Measurements from ENCODE around the gene ACOX1. TPM values are rescaled to one million over a fixed set of nuclear protein-coding genes. Genes with fewer than 3 reads are reported as not detected.
A peak's percentile ranks its signal among the peaks of the same experiment; 100 is the strongest.

The ACOX1 gene
- total RNA-seq, 2 experiments from 2014 or later, result 26.3 to 26.9 TPM

- Mint-ChIP-seq H3K36me3 (peaks cover 14% of the 10 kb centered on the region), H3K4me1 (peaks cover 13% of the 10 kb centered on the region), H3K27me3 (no peaks in the 10 kb centered on the region), H3K9me3 (no peaks in the 10 kb centered on the region), H3K27ac (no peak overlapping the region), H3K4me3 (no peak overlapping the region)
- no peak for DNase-seq
These were observed 78.1 kb downstream of the ACOX1 start for GRCh38 chr17:75900691-75901533.

DNA sequence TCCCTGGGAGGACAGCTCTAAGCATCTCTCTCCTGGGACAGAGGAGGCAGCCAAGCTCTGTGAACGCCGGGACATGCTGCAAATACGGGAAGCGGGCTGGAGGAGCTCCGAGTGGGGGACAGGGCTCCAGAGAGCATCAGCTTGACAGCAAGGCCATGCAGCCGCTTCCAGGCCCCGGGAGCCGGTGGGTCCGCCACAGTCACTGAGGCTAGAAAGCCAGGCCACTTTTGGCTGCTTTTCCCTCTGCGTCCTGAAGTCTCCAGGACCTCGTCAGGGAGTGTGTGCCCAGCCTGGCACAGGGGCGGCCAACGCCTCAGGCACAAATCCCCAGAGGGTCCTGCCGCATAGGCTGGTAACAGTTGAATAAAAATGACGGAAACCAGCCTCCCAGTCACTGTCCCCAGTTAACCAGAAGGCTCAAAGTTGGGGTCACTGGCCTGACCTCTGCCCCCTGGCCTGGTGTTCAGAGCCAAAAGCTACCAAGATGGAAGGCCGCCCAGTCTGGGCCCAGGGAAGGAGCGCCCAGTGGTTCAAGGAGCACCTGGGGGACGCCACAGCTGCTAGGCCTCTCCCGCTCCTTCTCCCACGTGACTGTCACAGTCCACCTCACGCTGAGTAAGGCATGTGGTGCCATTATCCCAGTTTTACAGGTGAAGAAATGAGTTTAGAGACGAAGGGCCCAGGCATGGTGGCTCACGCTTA lies 79.0 kb downstream of the ACOX1 start:
- H3K4me3 Mint-ChIP-seq, result no peak overlapping the region
- no peaks in the 10 kb centered on the region for H3K27me3 Mint-ChIP-seq
- H3K27ac Mint-ChIP-seq, result no peak overlapping the region
- DNase-seq, result no peak
- no peaks in the 10 kb centered on the region for H3K9me3 Mint-ChIP-seq
- H3K36me3 Mint-ChIP-seq, result peaks cover 24% of the 10 kb centered on the region
- H3K4me1 Mint-ChIP-seq, result peaks cover 14% of the 10 kb centered on the region

- Mint-ChIP-seq H3K36me3 (peaks cover 24% of the 10 kb centered on the region), H3K4me1 (peaks cover 16% of the 10 kb centered on the region), H3K4me3 (no peak overlapping the region), H3K27me3 (no peaks in the 10 kb centered on the region), H3K27ac (no peak overlapping the region), H3K9me3 (no peaks in the 10 kb centered on the region)
- DNase-seq, result no peak
These were observed 79.6 kb downstream of the ACOX1 start for GRCh38 chr17:75899353-75899752.

- Mint-ChIP-seq H3K4me1 (peaks cover 22% of the 10 kb centered on the region), H3K4me3 (no peak overlapping the region), H3K27ac (no peak overlapping the region), H3K36me3 (peaks cover 21% of the 10 kb centered on the region), H3K27me3 (no peaks in the 10 kb centered on the region), H3K9me3 (no peaks in the 10 kb centered on the region)
- DNase-seq, result no peak
These were observed 80.2 kb downstream of the ACOX1 start for GRCh38 chr17:75898791-75899190.

GRCh38 chr17:75898065-75898464 lies 80.9 kb downstream of the ACOX1 start:
- Mint-ChIP-seq H3K27me3 (no peaks in the 10 kb centered on the region), H3K4me3 (no peak overlapping the region)

GRCh38 chr17:75897160-75898019 lies 81.6 kb downstream of the ACOX1 start:
- H3K9me3 Mint-ChIP-seq, result no peaks in the 10 kb centered on the region
- H3K27me3 Mint-ChIP-seq, result no peaks in the 10 kb centered on the region
- peak overlapping the region; percentile 57 for H3K4me3 Mint-ChIP-seq
- H3K4me1 Mint-ChIP-seq, result peaks cover 24% of the 10 kb centered on the region
- H3K27ac Mint-ChIP-seq, result peak overlapping the region; percentile 46
- peaks cover 19% of the 10 kb centered on the region for H3K36me3 Mint-ChIP-seq
- DNase-seq, result no peak

More at GRCh38 chr17:75898065-75898464, 80.9 kb downstream of the ACOX1 start:
- H3K4me1 Mint-ChIP-seq, result peaks cover 24% of the 10 kb centered on the region
- no peak overlapping the region for H3K27ac Mint-ChIP-seq
- no peak for DNase-seq
- no peaks in the 10 kb centered on the region for H3K9me3 Mint-ChIP-seq
- H3K36me3 Mint-ChIP-seq, result peaks cover 21% of the 10 kb centered on the region

DNA sequence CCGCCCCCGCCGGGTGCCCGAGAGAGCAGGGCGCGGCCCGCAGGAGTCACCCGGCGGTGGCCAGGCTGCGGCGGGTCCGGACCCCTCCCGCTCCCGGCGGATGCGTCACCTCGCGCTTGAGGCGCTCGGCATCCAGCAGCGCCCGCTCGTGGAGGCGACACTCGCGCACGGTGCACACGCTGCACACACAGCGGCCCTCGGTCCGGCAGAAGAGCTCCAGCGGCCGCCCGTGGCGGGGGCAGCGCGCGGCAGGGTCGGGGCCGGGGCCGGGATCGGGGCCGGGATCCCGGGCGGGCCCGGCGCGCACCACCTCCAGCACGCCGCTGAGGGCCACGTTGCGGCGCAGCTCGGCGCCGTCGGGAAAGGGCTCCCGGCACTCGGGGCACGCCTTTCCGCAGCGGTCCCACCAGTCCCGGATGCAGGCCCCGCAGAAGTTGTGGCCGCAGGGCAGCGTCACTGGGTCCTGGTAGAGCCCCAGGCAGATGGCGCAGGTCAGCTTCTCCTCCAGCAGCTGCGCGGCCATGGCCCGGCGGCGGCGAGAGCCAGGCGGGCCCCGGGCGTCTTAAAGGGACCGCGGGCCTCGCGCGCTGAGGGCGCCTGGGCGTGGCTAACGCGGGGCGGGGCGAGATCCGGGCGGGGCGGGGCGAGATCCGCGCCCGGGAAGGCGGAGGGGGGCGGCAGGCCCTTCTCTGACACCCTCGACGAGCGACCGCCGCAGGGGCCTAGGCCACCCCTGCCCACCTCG lies 82.4 kb downstream of the ACOX1 start, which contains the start of gene TRIM65:
TRIM65 (minus strand) TSS at position 537 of the 745 bp plus-strand sequence; CDS start at position 523, 14 bp downstream.
- Mint-ChIP-seq H3K36me3 (peaks cover 19% of the 10 kb centered on the region), H3K9me3 (no peaks in the 10 kb centered on the region), H3K27ac (peak within 1 kb of the TSS; percentile 79), H3K27me3 (no peaks in the 10 kb centered on the region), H3K4me3 (peak within 1 kb of the TSS; percentile 89), H3K4me1 (peaks cover 24% of the 10 kb centered on the region)
- peak; percentile 83 for DNase-seq

- peak overlapping the region; percentile 79 for H3K27ac Mint-ChIP-seq
- H3K36me3 Mint-ChIP-seq, result peaks cover 14% of the 10 kb centered on the region
- H3K27me3 Mint-ChIP-seq, result no peaks in the 10 kb centered on the region
- H3K4me3 Mint-ChIP-seq, result peak overlapping the region; percentile 89
- no peaks in the 10 kb centered on the region for H3K9me3 Mint-ChIP-seq
- DNase-seq, result no peak
- H3K4me1 Mint-ChIP-seq, result peaks cover 24% of the 10 kb centered on the region
These were observed 83.4 kb downstream of the ACOX1 start for GRCh38 chr17:75895370-75896155.

DNA sequence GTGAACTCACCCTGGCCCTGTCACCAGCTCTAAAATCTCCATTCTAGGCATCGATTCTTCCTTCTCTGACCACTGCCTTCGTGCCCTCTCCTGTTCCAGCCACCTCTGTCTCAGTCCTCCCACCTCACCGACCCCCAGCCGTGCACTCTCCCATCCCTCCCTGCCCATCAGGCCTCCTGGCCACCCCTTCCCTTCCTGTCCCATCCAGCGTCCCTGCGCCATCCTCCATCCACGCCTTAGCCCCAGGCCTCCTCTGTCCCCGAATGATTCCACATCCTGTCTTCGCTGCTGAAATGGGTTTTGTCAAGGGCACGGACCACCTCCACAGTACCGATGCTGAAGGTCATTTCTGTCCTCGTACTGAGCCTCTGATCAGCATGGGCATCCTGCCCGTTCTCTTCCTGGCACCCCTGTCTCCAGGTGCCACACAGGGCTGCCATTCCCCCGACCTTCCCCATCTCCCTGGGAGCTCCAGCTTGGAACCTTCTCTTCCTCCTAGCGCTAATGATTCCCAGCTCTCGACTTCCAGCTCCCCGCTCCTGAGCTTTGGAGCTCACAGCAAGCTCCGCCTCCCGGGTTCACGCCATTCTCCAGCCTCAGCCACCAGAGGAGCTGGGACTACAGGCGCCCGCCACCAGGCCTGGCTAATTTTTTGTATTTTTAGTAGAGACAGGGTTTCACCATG lies 84.8 kb downstream of the ACOX1 start:
- no peak for DNase-seq
- Mint-ChIP-seq H3K27me3 (no peaks in the 10 kb centered on the region), H3K4me1 (peaks cover 26% of the 10 kb centered on the region), H3K4me3 (peak overlapping the region; percentile 44), H3K27ac (peak overlapping the region; percentile 72), H3K9me3 (no peaks in the 10 kb centered on the region), H3K36me3 (peaks cover 18% of the 10 kb centered on the region)

DNA sequence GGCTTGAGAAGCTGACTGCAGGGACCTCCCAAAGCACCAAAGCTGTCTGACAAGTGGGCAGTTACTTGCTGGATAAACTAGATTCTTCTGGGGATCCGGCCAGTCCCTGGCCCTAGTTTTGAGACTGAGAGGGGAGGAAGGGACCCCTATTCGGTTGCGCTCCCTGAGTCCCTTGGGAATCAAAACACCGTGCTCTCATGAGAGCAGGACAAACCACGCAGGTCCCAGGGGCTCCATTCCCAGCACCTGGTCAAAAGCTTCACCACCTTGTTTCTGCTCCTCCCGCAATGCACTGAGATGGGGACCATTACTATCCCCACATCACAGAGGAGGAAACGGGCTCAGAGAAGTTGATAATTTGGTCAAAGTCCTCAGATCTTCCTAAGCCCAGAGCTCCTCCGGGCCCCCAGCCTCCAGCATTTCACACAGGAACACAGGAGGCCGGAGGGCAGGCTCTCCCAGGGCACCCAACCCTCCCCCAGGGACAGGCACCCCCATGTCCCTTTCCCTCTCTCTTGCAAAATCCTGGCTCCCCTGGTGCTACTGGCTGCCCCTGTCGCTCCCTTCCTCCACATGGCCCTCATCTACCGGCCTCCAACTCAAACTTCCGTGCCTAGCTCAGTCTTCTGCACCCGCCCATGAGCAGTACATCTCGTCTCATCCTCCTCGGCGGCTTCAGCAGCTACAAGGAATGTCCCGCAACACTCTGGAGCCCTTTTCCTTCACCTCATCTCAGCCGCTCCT lies 85.5 kb downstream of the ACOX1 start:
- no peak for DNase-seq
- Mint-ChIP-seq H3K4me3 (peak overlapping the region; percentile 44), H3K9me3 (no peaks in the 10 kb centered on the region), H3K27me3 (no peaks in the 10 kb centered on the region), H3K36me3 (peaks cover 16% of the 10 kb centered on the region), H3K27ac (peak overlapping the region; percentile 72), H3K4me1 (peaks cover 26% of the 10 kb centered on the region)

- Mint-ChIP-seq H3K27ac (no peak overlapping the region), H3K27me3 (no peaks in the 10 kb centered on the region), H3K4me1 (peaks cover 25% of the 10 kb centered on the region), H3K4me3 (no peak overlapping the region), H3K9me3 (no peaks in the 10 kb centered on the region), H3K36me3 (peaks cover 15% of the 10 kb centered on the region)
- no peak for DNase-seq
These were observed 86.3 kb downstream of the ACOX1 start for GRCh38 chr17:75892556-75893224.

All from activated naive CD8-positive, alpha-beta T cell treated with anti-CD3 and anti-CD28 coated beads for 36 hours (primary cell).